GM12878 (cell line): ENCODE data around the gene LRCH4.

Experiments
- SRF ChIP-seq, 2 experiments: IDR thresholded peaks; 2 replicates each; pipeline ENCODE4 v1.6.1; 2011; ENCODE audit warnings: low read depth in 2 of 2, low read length in 2 of 2, mild to moderate bottlenecking in 1 of 2, moderate library complexity in 1 of 2
- TF ChIP-seq, protein P1 (sequence below): fragments of 450-650 bp; IDR thresholded peaks from 2 replicates; pipeline ENCODE4 v1.6.1; 2017; ENCODE audit warnings: antibody characterized with exemption, mild to moderate bottlenecking, moderate library complexity

DNA sequence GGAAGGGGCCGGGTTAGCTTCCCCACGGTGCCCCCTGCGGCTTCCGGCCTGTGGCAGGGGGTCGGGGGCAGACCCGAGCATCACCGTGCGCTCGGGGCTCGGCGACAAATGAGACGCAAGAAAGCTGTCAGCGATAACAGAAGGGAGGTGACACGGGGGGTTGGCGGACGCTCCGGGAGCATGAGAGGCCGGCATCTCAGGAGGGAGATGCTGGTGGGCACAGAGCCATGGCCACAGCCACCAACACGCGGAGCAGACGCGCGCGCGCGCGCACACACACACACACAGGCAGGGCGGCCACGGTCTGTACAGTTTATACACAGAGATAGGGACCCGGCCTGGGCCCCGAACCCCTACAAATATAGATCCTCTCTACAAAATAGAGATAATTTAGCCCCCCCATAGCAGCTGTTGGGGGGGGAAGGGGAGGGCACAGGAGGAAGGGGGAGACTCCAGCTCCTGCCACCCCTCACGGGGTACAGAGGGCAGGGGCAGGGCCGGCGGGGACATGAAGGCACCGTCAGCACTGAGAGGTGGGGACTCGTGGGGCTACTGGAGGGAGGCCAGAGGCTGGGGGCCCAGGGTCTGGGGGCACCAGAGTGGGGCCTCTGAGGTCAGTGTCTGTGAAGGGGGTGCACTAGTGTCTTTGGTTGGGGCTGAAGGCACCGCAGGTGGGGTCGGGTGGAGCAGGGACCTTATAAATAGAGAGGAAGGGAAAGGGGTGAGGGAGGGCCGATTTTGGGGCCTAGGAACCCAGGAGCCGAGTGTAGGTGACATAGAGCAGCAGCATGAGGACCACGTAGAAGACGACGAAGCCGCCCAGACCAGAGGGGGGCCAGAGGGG lies 11.3 kb downstream of the LRCH4 start:
- no peak for TF ChIP-seq SRF (IDR thresholded peaks at IDR 0.05; ENCODE audit: low read depth in 2 of 2, low read length in 2 of 2)
- TF ChIP-seq, protein P1, sequence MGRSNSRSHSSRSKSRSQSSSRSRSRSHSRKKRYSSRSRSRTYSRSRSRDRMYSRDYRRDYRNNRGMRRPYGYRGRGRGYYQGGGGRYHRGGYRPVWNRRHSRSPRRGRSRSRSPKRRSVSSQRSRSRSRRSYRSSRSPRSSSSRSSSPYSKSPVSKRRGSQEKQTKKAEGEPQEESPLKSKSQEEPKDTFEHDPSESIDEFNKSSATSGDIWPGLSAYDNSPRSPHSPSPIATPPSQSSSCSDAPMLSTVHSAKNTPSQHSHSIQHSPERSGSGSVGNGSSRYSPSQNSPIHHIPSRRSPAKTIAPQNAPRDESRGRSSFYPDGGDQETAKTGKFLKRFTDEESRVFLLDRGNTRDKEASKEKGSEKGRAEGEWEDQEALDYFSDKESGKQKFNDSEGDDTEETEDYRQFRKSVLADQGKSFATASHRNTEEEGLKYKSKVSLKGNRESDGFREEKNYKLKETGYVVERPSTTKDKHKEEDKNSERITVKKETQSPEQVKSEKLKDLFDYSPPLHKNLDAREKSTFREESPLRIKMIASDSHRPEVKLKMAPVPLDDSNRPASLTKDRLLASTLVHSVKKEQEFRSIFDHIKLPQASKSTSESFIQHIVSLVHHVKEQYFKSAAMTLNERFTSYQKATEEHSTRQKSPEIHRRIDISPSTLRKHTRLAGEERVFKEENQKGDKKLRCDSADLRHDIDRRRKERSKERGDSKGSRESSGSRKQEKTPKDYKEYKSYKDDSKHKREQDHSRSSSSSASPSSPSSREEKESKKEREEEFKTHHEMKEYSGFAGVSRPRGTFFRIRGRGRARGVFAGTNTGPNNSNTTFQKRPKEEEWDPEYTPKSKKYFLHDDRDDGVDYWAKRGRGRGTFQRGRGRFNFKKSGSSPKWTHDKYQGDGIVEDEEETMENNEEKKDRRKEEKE: no peak
